ENCODE data around the gene MYLIP.

- no peak for TF ChIP-seq ZNF629 (tag by site-specific recombination; IDR thresholded peaks at IDR 0.05)
- no peak for TF ChIP-seq ZNF529 (tag by site-specific recombination; IDR thresholded peaks at IDR 0.05; ENCODE audit: insufficient replicate concordance)
- no peak for TF ChIP-seq CTCF (tag by site-specific recombination; IDR thresholded peaks at IDR 0.05)
- no peak for TF ChIP-seq ZNF830 (tag by site-specific recombination; IDR thresholded peaks at IDR 0.05; ENCODE audit: low read depth)
- TF ChIP-seq, protein P1, sequence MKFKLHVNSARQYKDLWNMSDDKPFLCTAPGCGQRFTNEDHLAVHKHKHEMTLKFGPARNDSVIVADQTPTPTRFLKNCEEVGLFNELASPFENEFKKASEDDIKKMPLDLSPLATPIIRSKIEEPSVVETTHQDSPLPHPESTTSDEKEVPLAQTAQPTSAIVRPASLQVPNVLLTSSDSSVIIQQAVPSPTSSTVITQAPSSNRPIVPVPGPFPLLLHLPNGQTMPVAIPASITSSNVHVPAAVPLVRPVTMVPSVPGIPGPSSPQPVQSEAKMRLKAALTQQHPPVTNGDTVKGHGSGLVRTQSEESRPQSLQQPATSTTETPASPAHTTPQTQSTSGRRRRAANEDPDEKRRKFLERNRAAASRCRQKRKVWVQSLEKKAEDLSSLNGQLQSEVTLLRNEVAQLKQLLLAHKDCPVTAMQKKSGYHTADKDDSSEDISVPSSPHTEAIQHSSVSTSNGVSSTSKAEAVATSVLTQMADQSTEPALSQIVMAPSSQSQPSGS (tag by site-specific recombination; IDR thresholded peaks at IDR 0.05; ENCODE audit: low read depth) = no peak
- TF ChIP-seq REST (tag by site-specific recombination; IDR thresholded peaks at IDR 0.05) = no peak
- no peak for TF ChIP-seq KLF9 (tag by site-specific recombination; IDR thresholded peaks at IDR 0.05; ENCODE audit: low read depth)
- no peak for TF ChIP-seq ZNF354C (tag by site-specific recombination; IDR thresholded peaks at IDR 0.05; ENCODE audit: borderline replicate concordance, low read depth)
- no peak for TF ChIP-seq KLF16 (tag by site-specific recombination; IDR thresholded peaks at IDR 0.05)
- TF ChIP-seq ZNF707 (tag by site-specific recombination; IDR thresholded peaks at IDR 0.05) = no peak
- TF ChIP-seq ZBTB21 (tag by site-specific recombination; IDR thresholded peaks at IDR 0.05) = no peak
Measured at GRCh38 chr6:16089232-16090062, 39.4 kb upstream of the MYLIP start.
